ENCODE measurements around the gene ING5. TPM values are rescaled to one million over a fixed set of nuclear protein-coding genes. Genes with fewer than 3 reads are reported as not detected.

The ING5 gene
- total and polyA plus RNA-seq, 7 experiments from 2014 or later, result 22.3 to 102 (median 55.6) TPM

GRCh38 chr2:241764275-241765241 is 62.7 kb downstream of the ING5 start:
- ATAC-seq, result no peak
- H3K27ac Mint-ChIP-seq, result peak overlapping the region in 2 of 9 donors; percentile 16 to 30
- peaks cover 0 to 5% (median 0%) of the 10 kb centered on the region in 3 experiments for H3K9me3 ChIP-seq (ENCODE audit: control insufficient read depth in 2 of 3, low read length in 3 of 3)
- no peaks in the 10 kb centered on the region for H3K27me3 ChIP-seq (ENCODE audit: control insufficient read depth in 2 of 2, insufficient read depth in 2 of 2, low read length in 2 of 2)
- peaks cover 0 to 9% (median under 1%) of the 10 kb centered on the region in 3 experiments for H3K36me3 ChIP-seq (ENCODE audit: control insufficient read depth in 2 of 3, insufficient read depth in 3 of 3, low read length in 3 of 3)
- H3K4me1 ChIP-seq (ENCODE audit: control insufficient read depth in 2 of 2, insufficient read depth in 2 of 2, low read length in 2 of 2), result peaks cover 0 to 29% of the 10 kb centered on the region in 2 donors
- DNase-seq, result no peak
- peaks cover 0 to 9% (median 4%) of the 10 kb centered on the region in 11 donors for H3K9me3 Mint-ChIP-seq
- no peaks in the 10 kb centered on the region for H3K27me3 Mint-ChIP-seq
- no peak overlapping the region for H3K4me3 ChIP-seq (ENCODE audit: low read length)
- H3K4me1 Mint-ChIP-seq, result peaks cover 0 to 15% (median 6%) of the 10 kb centered on the region in 7 donors
- intact Hi-C loops (cut with micrococcal nuclease), result no loop called here
- peaks cover 0 to 15% (median 12%) of the 10 kb centered on the region in 5 donors for H3K36me3 Mint-ChIP-seq
- ChIA-PET POLR2A (interaction anchor here (0.5 kb wide), 1 partner anchor 77 kb away, joined by 6 read pairs; no protein-coding TSS in a partner anchor), CTCF (no interaction called here)
- no peak overlapping the region for H3K27ac ChIP-seq (ENCODE audit: low read depth, low read length)
- no peak overlapping the region for H3K4me3 Mint-ChIP-seq

DNA sequence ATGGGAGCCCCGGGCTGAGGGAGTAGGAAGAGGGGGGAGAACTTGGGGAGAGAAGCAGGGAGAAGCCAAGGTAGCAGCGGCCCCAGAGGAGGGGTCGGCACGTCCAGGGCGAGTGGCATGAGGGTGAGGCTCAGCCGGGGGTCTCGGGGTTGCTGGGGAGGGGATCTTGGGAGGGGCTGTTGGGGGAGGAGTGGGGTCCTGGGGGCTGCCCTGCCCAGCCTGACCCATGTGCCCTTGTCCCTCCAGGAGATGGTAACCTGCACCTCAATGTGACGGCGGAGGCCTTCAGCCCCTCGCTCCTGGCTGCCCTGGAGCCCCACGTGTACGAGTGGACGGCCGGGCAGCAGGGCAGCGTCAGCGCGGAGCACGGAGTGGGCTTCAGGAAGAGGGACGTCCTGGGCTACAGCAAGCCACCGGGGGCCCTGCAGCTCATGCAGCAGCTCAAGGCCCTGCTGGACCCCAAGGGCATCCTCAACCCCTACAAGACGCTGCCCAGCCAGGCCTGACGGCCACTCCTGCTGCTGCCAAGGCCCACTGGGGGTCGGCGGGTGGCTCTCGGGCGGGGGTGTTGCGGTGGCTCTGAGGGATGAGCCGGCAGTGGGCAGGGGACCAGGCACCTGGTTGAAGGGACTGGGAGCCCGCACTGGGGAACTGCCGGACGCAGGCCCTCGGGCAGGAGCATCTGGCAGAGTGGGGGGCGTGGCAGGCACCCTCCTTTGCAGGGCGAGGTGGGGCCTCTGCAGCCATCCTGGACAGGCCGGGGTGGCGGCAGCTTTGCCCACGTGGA is 65.8 kb downstream of the ING5 start:
- ChIA-PET POLR2A (no interaction called here), CTCF (interaction anchor here (0.6 kb wide), 1 partner anchor 1159 kb away, joined by 3 read pairs; no protein-coding TSS in a partner anchor)
- Histone ChIP-seq H3K27me3 (ENCODE audit: control insufficient read depth in 2 of 2, insufficient read depth in 2 of 2, low read length in 2 of 2) (no peaks in the 10 kb centered on the region), H3K4me3 (ENCODE audit: low read length) (no peak overlapping the region), H3K9me3 (ENCODE audit: control insufficient read depth in 2 of 3, low read length in 3 of 3) (no peaks in the 10 kb centered on the region), H3K27ac (ENCODE audit: low read depth, low read length) (no peak overlapping the region), H3K4me1 (ENCODE audit: control insufficient read depth in 2 of 2, insufficient read depth in 2 of 2, low read length in 2 of 2) (peaks cover 3 to 23% of the 10 kb centered on the region in 2 donors), H3K36me3 (ENCODE audit: control insufficient read depth in 2 of 3, insufficient read depth in 3 of 3, low read length in 3 of 3) (peaks cover 0 to 5% (median 0%) of the 10 kb centered on the region in 3 experiments)
- ATAC-seq (no peak), DNase-seq (peak in 1 of 9 donors; percentile 16)
- Mint-ChIP-seq H3K36me3 (peaks cover 0 to 2% (median 0%) of the 10 kb centered on the region in 5 donors), H3K27me3 (no peaks in the 10 kb centered on the region), H3K27ac (no peak overlapping the region), H3K9me3 (no peaks in the 10 kb centered on the region), H3K4me1 (peaks cover 9 to 13% (median 11%) of the 10 kb centered on the region in 7 donors), H3K4me3 (no peak overlapping the region)
- intact Hi-C loops (cut with micrococcal nuclease), result no loop called here

- no peak overlapping the region for H3K4me3 Mint-ChIP-seq
- Histone ChIP-seq H3K9me3 (ENCODE audit: control insufficient read depth in 2 of 3, low read length in 3 of 3) (no peaks in the 10 kb centered on the region), H3K36me3 (ENCODE audit: control insufficient read depth in 2 of 3, insufficient read depth in 3 of 3, low read length in 3 of 3) (peaks cover 0 to 4% (median 0%) of the 10 kb centered on the region in 3 experiments), H3K4me3 (ENCODE audit: low read length) (no peak overlapping the region), H3K27ac (ENCODE audit: low read depth, low read length) (no peak overlapping the region), H3K4me1 (ENCODE audit: control insufficient read depth in 2 of 2, insufficient read depth in 2 of 2, low read length in 2 of 2) (peaks cover 8 to 25% of the 10 kb centered on the region in 2 donors), H3K27me3 (ENCODE audit: control insufficient read depth in 2 of 2, insufficient read depth in 2 of 2, low read length in 2 of 2) (no peaks in the 10 kb centered on the region)
- no peaks in the 10 kb centered on the region for H3K9me3 Mint-ChIP-seq
- ATAC-seq, result no peak
- H3K27me3 Mint-ChIP-seq, result no peaks in the 10 kb centered on the region
- POLR2A ChIA-PET, result no interaction called here
- intact Hi-C loops (cut with micrococcal nuclease), result no loop called here
- no peak overlapping the region for H3K27ac Mint-ChIP-seq
- no peaks in the 10 kb centered on the region for H3K36me3 Mint-ChIP-seq
- peaks cover 6 to 14% (median 12%) of the 10 kb centered on the region in 7 donors for H3K4me1 Mint-ChIP-seq
- CTCF ChIA-PET, result interaction anchor here (0.6 kb wide), 1 partner anchor 1159 kb away, joined by 3 read pairs; no protein-coding TSS in a partner anchor
- peak in 1 of 9 donors; percentile 20 for DNase-seq
Measured at GRCh38 chr2:241768251-241768711, 66.4 kb downstream of the ING5 start.

- Mint-ChIP-seq H3K27ac (no peak overlapping the region), H3K27me3 (no peaks in the 10 kb centered on the region), H3K9me3 (no peaks in the 10 kb centered on the region), H3K4me3 (no peak overlapping the region), H3K4me1 (peaks cover 6 to 14% (median 12%) of the 10 kb centered on the region in 7 donors), H3K36me3 (no peaks in the 10 kb centered on the region)
- Histone ChIP-seq H3K27ac (ENCODE audit: low read depth, low read length) (no peak overlapping the region), H3K4me1 (ENCODE audit: control insufficient read depth in 2 of 2, insufficient read depth in 2 of 2, low read length in 2 of 2) (peaks cover 8 to 19% of the 10 kb centered on the region in 2 donors), H3K4me3 (ENCODE audit: low read length) (no peak overlapping the region), H3K36me3 (ENCODE audit: control insufficient read depth in 2 of 3, insufficient read depth in 3 of 3, low read length in 3 of 3) (no peaks in the 10 kb centered on the region), H3K9me3 (ENCODE audit: control insufficient read depth in 2 of 3, low read length in 3 of 3) (no peaks in the 10 kb centered on the region), H3K27me3 (ENCODE audit: control insufficient read depth in 2 of 2, insufficient read depth in 2 of 2, low read length in 2 of 2) (no peaks in the 10 kb centered on the region)
- ATAC-seq (no peak), DNase-seq (peak in 1 of 9 donors; percentile 14)
- intact Hi-C loops (cut with micrococcal nuclease), result no loop called here
- ChIA-PET CTCF (no interaction called here), POLR2A (no interaction called here)
Measured at GRCh38 chr2:241768850-241769249, 67.0 kb downstream of the ING5 start.

DNA sequence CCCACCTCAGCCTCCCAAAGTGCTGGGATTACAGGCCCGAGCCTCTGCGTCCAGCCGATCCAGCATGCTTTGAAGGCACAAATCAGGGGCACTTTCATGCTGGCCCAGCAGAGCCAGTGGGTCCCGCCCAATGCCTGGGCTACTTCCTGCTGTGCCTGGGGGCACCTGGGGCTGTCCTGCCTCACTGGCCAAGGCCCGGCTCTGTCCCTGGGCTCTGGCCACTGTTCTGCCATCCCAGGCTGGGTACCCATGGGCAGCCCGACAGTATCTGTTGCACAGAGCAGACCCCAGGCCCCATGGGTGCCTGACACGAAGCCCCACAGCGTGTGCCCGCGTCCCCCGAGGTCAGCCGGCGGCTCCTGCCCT is 68.0 kb downstream of the ING5 start:
- CTCF ChIA-PET, result no interaction called here
- H3K4me1 Mint-ChIP-seq, result peaks cover 6 to 14% (median 12%) of the 10 kb centered on the region in 7 donors
- no peaks in the 10 kb centered on the region for H3K36me3 Mint-ChIP-seq
- no peak overlapping the region for H3K27ac Mint-ChIP-seq
- Histone ChIP-seq H3K36me3 (ENCODE audit: control insufficient read depth in 2 of 3, insufficient read depth in 3 of 3, low read length in 3 of 3) (no peaks in the 10 kb centered on the region), H3K27ac (ENCODE audit: low read depth, low read length) (no peak overlapping the region), H3K4me1 (ENCODE audit: control insufficient read depth in 2 of 2, insufficient read depth in 2 of 2, low read length in 2 of 2) (peaks cover 8 to 10% of the 10 kb centered on the region in 2 donors), H3K4me3 (ENCODE audit: low read length) (no peak overlapping the region), H3K27me3 (ENCODE audit: control insufficient read depth in 2 of 2, insufficient read depth in 2 of 2, low read length in 2 of 2) (no peaks in the 10 kb centered on the region), H3K9me3 (ENCODE audit: control insufficient read depth in 2 of 3, low read length in 3 of 3) (no peaks in the 10 kb centered on the region)
- POLR2A ChIA-PET, result no interaction called here
- no peaks in the 10 kb centered on the region for H3K27me3 Mint-ChIP-seq
- ATAC-seq (no peak), DNase-seq (peak in 1 of 9 donors; percentile 16)
- H3K4me3 Mint-ChIP-seq, result no peak overlapping the region
- intact Hi-C loops (cut with micrococcal nuclease), result no loop called here
- H3K9me3 Mint-ChIP-seq, result no peaks in the 10 kb centered on the region

GRCh38 chr2:241770185-241770935 is 68.5 kb downstream of the ING5 start:
- Histone ChIP-seq H3K9me3 (ENCODE audit: control insufficient read depth in 2 of 3, low read length in 3 of 3) (no peaks in the 10 kb centered on the region), H3K4me3 (ENCODE audit: low read length) (no peak overlapping the region), H3K27me3 (ENCODE audit: control insufficient read depth in 2 of 2, insufficient read depth in 2 of 2, low read length in 2 of 2) (no peaks in the 10 kb centered on the region), H3K27ac (ENCODE audit: low read depth, low read length) (no peak overlapping the region), H3K36me3 (ENCODE audit: control insufficient read depth in 2 of 3, insufficient read depth in 3 of 3, low read length in 3 of 3) (no peaks in the 10 kb centered on the region), H3K4me1 (ENCODE audit: control insufficient read depth in 2 of 2, insufficient read depth in 2 of 2, low read length in 2 of 2) (peaks cover 8 to 10% of the 10 kb centered on the region in 2 donors)
- intact Hi-C loops (cut with micrococcal nuclease), result no loop called here
- POLR2A ChIA-PET, result interaction anchor here (0.6 kb wide), 1 partner anchor 11 kb away, joined by 3 read pairs; no protein-coding TSS in a partner anchor
- H3K4me3 Mint-ChIP-seq, result no peak overlapping the region
- H3K36me3 Mint-ChIP-seq, result no peaks in the 10 kb centered on the region
- DNase-seq (peak in 1 of 9 donors; percentile 14), ATAC-seq (no peak)
- H3K9me3 Mint-ChIP-seq, result no peaks in the 10 kb centered on the region
- CTCF ChIA-PET, result no interaction called here
- H3K27ac Mint-ChIP-seq, result no peak overlapping the region
- peaks cover 6 to 14% (median 12%) of the 10 kb centered on the region in 7 donors for H3K4me1 Mint-ChIP-seq
- no peaks in the 10 kb centered on the region for H3K27me3 Mint-ChIP-seq

Data from naive thymus-derived CD4-positive, alpha-beta T cell (primary cell).